GM08714 (cell line): ENCODE measurements around the gene NOXRED1.

Experiments used
- H3K4me3 ChIP-seq: fragments of 200-500 bp; sonication (Bioruptor generic); 2 replicates; pipeline ENCODE4 v1.5.1; 2014; ENCODE audit warnings: mild to moderate bottlenecking, low read length, inconsistent platforms
- ZNF274 ChIP-seq: IDR thresholded peaks from 2 replicates; pipeline ENCODE4 v1.6.1; 2012; ENCODE audit warnings: mild to moderate bottlenecking, low read depth, low read length

Gene NOXRED1

DNA sequence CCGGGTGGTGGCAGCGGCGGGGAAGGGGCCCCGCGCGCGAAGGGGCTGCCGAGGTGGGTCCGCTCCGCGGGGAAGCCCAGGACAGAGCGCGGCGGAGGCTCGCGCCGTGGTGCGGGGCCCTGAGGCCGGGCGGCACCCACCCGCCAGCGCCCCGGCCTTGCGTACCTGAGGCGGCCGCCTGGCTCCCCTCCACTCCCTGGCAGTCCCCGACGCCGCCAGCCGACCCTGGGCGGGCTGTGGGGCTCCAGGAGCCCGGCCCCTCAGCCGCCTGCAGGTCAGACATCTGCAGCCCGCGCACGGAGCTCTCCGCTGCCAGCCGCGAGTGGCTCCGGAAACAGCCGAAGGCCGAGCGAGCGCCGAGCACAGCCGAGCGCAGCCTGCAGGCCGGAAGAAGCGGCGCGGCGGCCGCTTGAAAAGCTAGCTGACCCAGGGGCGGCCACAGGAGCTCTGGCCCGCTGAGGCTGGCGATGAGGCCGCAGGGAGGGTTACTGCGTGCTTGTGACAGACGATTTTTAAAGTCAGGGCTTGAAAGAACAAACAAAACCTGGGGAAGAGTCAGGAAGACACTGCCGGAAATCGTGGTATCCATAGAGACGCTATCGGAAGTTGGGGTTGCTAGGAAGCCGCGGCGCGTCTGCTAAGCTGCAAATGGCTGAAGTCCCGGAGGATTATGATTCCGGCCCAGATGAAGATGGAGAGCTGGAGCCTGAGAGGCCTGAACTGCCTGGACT, 46.4 kb downstream of the NOXRED1 start, which contains the start of the genes SAMD15 and TMED8:
TSS of gene SAMD15 (plus strand) at position 609 of the 731 bp plus-strand sequence. CDS start at position 649, 40 bp downstream.
TSS of gene TMED8 (minus strand) at position 324 of the 731 bp plus-strand sequence. CDS start at position 283, 41 bp downstream.
- H3K4me3 ChIP-seq, result peak within 1 kb of the TSS; percentile 78
- no peak for TF ChIP-seq ZNF274

DNA sequence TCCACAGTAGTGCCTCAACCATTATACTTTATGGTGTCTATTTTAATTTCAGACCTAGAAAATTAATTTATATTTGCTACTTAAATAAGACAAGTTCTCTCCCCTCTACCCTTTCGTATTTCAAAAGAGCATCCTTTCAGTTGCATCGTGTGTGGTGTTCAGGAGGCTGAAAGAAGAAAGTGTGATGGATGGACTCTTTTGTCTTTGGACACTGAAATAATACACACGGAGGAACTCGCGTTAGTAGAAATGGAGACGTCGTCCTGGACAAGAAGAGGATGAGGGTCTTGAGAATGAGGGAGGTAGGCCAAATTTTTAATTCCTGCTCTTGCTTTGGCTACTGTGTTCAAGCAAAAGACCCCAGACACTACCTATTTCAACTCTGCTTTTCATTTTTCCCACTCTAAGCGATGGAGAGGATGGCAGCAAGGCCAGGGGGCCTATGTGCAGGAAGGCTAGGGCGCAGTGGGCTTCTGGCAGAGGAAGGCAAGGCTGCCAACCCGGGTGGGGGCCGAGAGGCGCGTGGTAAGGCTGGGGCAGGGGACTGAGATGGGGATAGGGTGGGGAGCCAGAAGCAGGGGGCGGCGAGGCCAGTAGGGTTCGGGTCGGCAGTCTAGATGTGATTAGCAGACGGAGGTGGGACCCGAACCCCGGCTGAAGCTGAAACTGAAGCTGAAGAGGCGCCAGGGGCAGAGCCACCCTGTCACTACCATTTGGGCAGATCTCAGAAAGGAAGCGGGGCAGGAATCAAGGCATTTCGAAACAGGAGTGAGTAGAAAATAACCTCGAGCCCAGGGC, 47.2 kb downstream of the NOXRED1 start:
- no peak for TF ChIP-seq ZNF274
- H3K4me3 ChIP-seq, result peak overlapping the region; percentile 78

DNA sequence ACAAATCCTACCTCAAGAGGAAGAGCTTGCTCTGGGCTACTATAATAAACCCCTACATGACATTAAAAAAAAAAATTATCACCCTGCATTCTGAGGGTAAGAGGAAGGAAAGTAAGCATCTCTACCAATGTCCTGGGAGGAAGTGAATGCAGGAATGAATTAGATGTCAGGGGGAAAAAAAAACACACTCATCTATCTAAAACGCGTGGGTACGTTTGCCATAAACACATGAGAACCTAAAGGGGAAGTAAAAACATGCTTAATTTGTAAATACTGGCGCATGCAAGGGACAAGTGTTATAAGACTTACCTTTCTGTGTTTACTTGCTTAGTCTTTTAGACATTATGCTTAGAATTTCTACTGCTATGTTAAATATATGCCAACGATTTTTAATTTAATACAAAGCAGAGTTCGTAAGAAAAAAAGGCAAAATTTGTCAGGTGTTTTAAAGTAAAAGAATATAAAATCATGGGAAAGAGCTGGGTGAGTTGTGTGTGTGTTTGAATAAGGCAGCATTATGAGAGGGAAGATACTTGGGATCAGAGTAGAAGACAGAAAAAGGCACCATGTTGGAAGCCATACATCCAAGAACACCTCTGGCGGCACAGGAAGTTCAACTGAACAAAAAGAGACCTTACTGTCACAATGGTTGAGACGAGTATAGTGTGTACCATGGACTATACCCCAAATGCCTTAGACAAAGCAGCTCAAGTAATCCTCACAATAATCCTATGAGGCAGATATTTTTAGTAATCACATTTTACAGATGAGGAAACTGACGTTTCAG, 48.0 kb downstream of the NOXRED1 start:
- peak overlapping the region; percentile 78 for H3K4me3 ChIP-seq
- TF ChIP-seq ZNF274, result no peak

DNA sequence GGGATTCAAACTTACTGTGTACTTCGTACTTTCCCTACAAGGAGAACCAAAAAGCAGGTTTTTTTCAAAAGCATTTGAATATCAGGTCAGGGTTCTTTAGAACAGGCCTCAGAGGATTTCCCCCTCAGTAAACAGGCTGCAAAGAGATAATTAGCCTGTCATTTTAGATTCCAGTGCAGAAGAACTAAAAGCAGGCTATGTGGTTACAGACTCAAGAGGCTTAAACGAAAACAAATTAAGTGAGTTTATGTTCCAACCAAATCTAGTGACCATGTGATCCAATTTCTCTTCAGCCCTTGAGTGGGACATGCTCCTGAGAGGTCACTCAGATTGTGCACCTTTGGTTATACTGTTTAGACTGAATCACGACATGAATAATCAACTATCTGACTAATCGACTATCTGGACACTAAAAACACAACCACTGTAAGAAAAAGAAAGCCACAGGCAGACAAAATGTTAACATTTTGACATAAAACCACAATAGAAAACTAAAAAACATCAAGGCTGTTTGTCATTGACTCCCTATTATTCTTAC, 51.0 kb downstream of the NOXRED1 start:
- TF ChIP-seq ZNF274, result no peak
- no peak overlapping the region; the same call in 1 of the 2 replicates for H3K4me3 ChIP-seq

DNA sequence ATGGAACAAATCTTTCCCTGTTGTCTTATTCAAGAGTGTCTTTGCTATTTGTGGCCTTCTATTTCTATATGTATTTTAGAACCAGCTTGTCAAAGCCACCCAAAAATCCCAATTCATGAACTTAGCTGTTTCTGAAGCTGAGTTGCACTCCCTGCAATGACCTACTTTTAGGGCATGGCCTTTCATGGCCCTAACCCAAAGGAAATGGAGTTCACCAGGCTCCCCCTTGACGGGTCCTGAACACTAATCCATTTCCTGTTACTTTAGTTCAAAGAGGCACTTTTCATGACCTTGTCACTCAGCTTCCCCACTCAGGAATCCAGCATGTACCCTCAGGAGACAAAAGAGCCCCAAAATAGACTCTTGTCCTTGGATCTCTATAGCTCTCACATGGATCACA, 54.0 kb downstream of the NOXRED1 start:
- TF ChIP-seq ZNF274, result no peak

DNA sequence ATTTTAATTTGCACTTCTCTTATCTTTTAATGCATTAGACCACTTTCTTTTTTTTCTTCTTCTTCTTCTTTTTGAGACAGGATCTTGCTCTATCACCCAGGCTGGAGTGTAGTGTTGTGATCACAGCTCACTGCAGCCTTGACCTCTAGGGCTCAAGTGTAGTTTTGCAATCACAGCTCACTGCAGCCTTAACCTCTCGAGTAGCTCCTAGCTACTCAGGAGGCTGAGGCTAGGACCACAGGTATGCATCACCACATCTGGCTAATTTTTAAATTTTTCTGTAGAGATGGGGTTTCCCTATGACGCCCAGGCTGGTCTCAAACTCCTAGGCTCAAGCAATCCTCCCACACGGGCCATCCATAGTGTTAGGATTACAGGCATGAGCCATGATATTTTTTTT, 59.2 kb downstream of the NOXRED1 start:
- TF ChIP-seq ZNF274, result no peak
- H3K4me3 ChIP-seq, result no peak overlapping the region

More for the DNA sequence above, 54.0 kb downstream of the NOXRED1 start:
- no peak overlapping the region for H3K4me3 ChIP-seq

DNA sequence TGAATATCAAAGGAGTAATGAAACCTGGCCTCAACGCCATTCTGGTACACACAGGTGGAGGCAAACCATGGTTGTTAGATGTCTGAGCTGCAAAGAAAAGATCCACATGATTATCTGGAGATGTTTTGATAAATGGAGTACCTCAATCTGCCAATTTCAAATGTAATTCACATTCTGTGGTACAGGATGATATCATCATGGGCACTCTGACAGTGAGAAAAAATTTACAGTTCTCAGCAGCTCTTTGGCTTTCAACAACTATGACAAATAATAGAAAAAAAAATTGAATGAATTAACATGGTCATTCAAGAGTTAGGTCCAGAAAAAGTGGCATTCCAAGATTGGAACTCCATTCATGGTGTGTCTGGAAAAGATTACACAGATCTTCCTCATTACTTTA, 63.7 kb downstream of the NOXRED1 start:
- no peak for TF ChIP-seq ZNF274
- no peak overlapping the region for H3K4me3 ChIP-seq

DNA sequence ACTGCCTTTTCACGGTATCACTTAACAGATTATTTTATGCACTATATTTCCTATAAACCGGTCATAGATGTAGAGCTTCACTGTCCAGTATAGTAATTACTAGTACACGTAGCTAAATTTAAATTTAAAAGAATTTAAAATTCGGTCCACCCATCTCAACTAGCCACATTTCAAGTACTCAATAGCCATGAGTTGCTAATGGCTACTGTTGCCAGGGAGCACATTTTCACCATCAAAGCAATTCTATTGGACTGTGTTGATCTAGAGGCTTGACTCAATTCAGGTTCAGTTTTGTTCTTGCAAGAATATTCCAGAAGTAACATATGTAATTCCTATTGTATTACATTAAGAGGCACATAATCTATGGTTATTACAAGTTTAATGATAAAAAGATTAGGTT, 66.4 kb downstream of the NOXRED1 start:
- TF ChIP-seq ZNF274, result no peak
- H3K4me3 ChIP-seq, result no peak overlapping the region

DNA sequence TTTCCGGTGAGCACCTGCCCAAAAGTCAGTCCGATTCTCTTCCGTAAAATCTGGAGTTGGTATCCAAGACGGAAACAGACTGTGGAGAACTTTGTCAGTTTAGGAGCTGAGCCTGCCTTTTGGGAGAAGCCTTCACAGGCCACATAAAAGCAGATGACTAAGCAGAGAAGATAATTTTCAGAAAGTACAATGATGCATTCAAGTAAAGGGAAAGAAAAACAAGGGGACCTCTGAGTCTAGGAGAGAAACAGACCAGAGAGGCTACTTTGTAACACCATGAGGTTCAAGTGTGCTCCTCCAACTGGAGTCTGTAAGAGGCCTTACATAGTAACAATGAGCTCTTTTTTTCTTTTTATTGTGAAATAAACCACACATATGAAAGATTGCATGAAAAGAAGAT, 67.5 kb downstream of the NOXRED1 start:
- TF ChIP-seq ZNF274, result no peak
- H3K4me3 ChIP-seq, result no peak overlapping the region

DNA sequence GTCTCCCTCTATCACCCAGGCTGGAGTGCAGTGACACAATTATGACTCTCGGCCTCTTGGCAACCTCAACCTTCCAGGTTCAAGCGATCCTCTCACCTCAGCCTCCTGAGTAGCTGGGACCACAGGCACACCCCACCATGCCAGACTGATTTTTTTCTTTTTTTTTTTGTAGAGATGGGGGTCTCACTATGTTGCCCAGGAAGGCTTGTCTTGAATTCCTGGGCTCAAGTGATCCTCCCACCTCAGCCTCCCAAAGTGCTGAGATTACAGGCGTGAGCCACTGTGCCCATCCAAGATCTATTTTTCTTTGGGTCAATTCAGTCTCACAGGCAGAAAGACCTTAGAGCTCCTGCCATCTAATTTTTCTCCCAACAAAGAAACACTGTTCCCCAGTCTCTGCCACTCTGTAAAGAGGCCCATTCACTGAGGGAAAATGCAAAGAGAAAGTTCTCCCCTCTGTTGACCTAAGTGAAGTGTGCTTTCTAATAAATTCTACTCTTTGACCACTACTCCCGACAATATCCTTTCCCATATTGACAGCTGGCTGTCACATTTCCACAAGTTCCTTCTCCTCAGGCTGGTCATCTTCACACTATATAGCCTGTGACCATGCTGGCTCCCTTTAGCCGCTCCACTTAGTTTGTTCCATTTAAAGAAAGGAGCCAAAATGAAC, 69.7 kb downstream of the NOXRED1 start:
- TF ChIP-seq ZNF274, result no peak
- H3K4me3 ChIP-seq, result no peak overlapping the region

DNA sequence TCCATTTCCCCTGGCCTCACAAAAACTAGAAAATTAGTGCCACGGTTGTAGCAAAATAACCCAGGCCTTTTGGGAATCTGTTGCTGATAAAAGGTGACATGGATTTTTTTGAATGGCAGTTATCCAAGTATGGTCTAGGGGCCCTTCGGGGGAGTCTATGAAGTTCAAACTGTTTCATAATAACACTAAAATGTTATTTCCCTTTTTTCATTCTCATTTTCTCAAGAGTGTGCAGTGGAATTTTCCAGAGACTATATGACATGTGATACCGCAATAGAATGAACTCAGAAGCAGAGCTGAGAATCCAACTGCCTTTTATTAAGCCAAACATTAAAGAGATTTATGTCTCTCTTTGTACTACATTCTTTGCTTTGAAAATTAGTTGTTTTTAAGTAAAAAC, 75.6 kb downstream of the NOXRED1 start:
- no peak for TF ChIP-seq ZNF274
- H3K4me3 ChIP-seq, result no peak overlapping the region

DNA sequence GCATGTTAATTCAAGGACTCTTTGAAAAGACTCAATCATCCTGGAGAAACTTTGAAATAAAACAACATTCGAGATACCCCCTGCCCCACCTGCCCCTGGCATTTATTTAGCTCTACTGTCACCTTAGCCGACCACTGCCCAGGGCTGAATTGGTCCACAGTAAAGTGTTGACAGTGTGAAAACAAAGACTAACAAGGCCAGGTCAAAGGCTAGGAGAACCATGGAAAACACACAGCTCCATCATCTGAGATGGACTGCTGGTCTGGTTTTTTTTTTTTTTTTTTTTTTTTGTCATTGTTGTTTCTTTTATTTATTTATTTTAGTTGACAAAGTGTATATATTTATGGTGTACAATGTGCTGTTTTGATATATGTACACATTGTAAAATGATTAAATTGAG, 76.8 kb downstream of the NOXRED1 start:
- no peak overlapping the region for H3K4me3 ChIP-seq
- TF ChIP-seq ZNF274, result no peak

DNA sequence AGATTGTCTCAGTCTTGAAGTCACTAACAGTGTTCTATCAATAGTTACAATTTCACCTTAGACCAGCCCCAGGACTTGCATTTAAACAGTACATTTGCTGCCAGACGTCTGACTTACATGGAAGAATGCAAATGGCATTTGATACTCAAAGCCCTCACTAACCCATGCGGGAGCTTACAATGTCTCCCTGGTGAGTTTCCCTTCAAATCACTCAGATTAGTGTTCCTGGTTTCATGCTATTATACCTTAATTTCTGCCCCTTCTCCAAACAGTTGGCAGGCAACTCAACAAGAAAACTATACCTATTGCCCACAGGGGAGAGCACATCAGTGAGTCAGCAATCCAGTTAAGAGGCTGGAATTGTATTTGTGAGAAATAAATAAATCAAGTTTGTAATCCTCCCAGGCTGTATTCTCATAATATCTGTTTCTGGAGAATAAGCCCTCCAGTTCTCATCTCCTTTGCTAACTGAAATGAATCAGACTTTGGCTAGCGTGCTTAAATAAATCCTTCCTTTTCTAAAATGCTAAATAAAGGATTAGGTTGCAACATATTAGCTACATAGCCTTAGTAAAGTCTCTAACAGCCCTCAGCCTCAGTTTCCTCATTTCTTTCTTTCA, 78.8 kb downstream of the NOXRED1 start:
- no peak overlapping the region for H3K4me3 ChIP-seq
- no peak for TF ChIP-seq ZNF274
